ENCODE measurements around the gene G2E3.
"Not testable (repeated sequence)": the region's sequence is repeated elsewhere in the genome, so short reads cannot be mapped to it uniquely, and the experiment has no call there.

Gene G2E3

DNA sequence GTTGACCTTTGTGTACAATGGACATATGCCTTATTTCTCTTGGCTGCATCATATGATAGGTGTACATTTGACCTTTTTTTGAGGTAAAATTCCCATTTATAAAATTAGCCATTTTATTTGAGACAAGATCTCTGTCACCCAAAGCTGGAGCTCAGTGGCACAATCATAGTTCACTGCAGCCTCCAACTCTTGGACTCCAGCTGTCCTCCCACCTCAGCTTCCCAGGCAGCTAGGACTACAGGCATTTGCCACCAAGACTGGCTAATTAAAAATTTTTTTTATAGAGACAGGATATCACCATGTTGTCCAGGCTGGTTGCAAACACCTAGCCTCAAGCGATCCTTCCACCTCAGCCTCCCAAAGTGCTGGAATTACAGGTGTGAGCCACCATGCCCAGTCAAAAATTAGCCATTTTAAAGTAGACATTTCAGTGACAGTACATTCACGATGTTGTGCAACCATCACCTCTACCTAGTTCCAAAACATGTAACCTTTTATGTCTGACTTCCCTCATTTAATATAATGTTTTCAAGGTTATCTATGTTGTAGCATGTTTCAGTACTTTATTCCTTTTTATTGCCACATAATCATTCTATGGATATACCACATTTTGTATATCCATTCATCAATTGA is 5.4 kb downstream of the G2E3 start:
- no peak for DNase-seq

DNA sequence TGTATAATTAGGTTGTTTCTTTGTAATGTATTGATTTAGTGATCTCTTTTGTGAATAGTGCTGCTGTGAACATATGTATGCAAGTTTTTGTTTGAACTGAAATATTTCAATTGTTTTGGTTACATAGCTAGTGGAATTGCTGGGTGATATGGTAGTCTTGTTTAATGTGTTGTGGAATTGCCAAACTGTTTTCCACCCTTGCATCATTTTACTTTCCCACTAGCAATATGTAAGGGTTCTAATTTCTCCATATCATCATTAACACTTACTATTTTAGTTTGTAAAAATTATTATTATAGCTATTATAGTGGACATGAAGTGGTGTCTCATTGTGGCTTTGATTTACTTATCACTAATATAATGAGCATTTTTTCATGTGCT is 5.9 kb downstream of the G2E3 start:
- peak; percentile 8 for DNase-seq

DNA sequence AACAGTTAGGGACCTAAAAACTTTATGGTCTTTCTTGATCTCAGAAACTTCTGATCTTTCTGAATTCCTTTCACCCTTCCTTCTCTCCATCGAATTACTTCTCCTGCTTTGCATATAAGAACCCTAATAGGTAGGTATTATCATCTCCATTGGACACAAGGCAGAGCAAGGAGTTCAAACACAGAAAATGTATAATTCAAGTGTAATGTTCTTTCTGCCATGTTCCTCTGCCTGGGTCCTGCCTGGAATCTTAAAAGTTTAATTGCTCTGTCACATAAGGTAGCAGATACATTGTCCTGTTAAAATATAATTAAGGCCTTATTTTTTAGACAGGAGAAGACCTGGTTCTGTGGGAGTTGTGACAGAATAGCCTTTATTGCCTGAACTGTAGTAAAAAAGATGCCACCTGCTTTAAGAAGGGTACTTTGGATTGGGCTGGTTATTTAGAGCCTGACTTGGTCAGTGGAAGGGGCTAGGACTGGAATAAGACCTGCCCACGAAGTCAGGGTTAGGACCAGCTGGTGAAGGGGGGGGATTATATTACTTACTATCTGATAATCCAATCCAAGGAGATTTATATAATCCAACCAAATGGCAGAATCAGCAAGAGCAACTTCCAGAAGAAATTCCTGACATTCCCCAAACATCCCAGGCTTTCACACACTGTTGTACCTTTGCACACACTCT is 10.4 kb downstream of the G2E3 start:
- peak; percentile 29 for DNase-seq

DNA sequence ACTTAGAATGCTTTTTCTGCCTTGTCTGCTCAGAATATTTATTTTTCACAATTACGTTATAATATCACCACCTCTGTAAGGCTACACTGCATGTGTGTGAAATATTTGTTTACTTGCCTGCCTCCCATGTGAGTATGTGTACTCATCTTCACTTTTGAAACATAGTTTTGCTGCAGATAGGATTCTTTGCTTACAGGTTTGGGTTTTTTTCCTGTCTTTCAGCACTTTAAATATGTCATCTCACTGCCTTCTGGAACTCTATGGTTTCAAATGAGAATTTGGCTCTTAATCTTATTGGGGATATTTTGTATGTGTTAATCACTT is 10.9 kb downstream of the G2E3 start:
- peak; percentile 20 for DNase-seq

DNA sequence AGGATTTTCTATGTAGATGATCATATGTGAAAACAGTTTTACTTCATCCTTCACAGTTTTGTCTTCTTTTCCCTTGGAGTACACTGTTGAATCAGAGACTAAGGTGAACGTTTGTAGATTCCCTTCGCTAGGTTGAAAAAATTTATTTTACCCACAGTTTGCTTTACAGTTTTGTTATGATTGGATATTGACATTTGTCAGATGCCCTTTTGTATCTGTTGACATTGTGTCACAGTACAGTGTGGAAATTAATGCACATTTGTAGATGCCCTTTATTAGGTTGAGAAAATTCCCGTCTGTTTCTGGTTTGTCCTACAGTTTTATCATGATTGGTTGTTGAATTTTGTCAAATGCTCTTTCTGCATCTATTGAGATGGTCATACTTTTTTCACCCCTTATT is 13.3 kb downstream of the G2E3 start:
- no peak for DNase-seq

DNA sequence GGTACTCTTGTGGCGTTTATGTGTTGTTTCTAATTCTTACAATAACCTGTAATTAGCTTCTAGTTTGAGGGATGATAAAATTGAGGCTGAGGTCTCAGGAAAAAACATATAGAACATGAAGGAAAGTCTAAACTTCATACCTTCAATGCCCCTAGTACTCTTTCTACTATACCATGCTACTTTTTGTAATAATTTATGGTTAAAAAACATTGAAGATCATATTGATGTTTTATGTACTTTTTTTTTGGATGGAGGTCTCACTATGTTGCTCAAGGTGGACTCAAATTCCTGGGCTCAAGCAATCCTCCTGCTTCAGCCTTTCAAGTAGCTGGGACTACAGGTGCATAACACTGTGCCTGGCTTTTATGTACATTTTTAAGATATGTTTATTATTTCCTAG is 13.8 kb downstream of the G2E3 start:
- no peak for DNase-seq

DNA sequence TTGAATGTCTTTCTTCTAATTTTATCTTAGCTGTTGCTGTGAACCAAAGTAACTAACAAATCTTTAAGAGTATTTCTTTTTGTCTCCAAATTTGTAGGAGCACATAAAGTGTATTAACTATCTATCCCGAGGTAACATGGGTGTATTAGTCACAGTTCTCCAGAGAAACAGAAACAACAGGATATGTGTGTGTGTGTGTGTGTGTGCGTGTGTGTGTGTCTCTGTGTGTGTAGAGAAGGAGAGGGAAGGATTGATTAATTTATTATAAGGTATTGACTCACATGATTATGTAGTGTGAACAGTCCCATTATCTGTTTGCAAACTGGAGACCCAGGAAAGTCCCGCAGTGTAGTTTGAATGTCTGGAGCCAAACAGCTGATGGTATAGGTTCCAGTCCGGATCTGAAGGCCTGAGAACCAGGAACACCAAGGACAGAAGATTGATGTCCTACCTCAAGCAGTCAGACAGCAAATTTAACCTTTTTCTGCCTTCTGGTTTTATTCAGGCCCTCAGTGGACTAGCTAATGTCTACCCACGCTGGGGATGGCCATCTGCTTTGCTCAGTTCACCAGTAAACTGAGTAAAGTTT is 14.4 kb downstream of the G2E3 start:
- DNase-seq, result no peak

DNA sequence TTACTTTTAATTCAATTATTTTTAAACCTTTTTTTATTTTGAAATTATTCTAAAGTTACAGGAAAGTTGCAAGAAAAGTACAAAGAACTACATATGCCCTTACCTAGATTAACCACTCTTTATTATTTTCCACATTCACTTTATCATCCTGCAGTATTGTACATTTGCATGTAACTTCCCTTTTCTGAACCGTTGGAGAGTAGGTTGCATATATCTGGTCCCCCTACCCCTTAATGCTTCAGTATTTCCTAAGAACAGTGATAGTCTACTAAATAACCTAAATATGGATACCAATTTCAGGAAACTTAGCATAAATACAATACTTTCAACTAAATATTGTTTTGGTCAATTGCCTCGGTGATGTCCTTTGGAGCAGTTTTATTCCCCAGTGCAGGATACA is 15.0 kb downstream of the G2E3 start:
- DNase-seq, result peak; percentile 52

DNA sequence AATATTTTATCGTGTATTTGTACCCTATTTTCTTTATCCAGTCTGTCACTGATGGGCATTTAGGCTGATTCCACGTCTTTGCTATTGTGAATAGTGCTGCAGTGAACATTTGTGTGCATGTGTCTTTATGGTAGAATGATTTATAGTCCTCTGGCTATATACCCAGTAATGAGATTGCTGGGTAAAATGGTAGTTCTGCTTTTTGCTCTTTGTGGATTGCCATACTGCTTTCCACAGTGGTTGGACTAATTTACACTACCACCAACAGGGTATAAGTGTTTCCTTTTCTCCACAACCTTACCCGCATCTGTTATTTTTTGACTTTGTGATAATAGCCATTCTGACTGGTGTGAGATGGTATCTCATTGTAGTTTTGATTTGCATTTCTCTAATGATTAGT is 15.8 kb downstream of the G2E3 start:
- DNase-seq, result peak; percentile 70

DNA sequence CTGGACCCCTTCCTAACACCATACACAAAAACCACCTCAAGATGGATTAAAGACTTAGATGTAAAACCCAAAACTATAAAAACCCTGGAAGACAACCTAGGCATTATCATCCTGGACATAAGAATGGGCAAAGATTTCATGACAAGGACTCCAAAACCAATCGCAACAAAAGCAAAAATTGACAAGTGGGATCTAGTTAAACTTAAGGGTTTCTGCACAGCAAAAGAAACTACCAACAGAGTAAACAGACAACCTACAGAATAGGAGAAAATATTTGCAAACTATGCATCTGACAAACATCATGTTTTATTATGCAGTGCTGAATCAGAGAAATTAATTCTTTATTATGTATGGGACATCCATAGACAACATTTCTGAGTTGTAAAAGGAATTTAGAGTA is 17.4 kb downstream of the G2E3 start:
- not testable (repeated sequence) for DNase-seq

DNA sequence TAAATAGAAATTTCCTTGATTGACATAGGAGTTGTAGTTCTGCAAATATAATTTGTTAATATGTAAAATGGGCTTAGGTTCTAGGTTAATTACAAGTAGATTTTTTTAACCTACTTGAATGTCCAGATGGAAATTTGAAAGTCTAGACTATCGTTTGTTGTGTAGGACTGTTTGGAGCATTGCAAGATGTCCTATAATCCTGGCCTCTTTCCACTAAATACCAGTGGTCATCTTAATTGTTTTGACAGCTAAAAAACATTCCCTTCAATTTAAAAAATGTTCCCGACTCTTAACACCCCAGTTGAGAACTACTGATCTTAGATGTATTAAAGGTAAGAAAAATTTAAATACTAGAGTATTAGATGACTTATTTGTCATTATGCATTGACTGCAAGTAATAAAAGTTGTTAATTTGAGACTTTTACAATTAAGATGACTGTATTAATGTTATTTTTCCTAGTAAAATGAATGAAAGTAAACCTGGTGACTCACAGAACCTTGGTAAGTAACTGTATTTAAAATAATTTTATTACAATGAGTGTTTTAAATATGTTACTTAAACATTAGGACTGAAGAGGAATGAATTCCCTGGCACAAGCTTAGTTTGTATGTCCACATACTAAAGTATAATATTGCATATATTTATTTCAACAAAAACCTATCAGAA is 21.8 kb downstream of the G2E3 start:
- DNase-seq, result no peak

DNA sequence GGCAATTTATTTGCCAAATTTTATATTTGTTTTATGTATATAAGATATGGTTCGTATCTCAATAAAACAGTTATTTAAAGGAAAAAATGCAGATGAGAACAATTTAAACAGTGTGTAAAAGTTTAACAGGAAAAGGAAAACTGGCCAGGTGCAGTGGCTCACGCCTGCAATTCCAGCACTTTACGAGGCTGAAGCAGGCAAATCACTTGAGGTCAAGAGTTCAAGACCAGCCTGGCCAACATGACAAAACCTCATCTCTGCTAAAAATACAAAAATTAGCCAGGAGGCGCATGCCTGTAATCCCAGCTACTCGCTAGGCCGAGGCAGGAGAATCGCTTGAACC is 22.3 kb downstream of the G2E3 start:
- no peak for DNase-seq

DNA sequence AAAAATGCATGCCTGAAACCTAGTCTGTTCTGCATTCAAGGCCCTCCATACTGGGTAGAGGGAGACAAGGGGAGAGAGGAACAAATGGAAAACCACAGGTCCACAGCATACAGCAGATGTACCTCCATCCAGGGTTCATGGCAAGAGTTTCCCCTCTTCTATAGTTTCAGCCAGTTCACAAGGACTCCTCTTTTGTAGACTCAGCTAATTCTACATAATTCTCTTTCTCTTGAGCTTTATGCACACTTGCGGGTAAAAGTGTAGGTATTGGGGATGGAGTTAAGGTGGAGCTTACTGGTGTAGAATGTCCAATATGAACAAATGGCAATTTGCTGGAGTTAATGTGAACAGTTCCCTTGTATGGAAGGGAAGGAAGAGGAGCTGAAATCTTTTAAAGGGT is 23.4 kb downstream of the G2E3 start:
- no peak for DNase-seq

DNA sequence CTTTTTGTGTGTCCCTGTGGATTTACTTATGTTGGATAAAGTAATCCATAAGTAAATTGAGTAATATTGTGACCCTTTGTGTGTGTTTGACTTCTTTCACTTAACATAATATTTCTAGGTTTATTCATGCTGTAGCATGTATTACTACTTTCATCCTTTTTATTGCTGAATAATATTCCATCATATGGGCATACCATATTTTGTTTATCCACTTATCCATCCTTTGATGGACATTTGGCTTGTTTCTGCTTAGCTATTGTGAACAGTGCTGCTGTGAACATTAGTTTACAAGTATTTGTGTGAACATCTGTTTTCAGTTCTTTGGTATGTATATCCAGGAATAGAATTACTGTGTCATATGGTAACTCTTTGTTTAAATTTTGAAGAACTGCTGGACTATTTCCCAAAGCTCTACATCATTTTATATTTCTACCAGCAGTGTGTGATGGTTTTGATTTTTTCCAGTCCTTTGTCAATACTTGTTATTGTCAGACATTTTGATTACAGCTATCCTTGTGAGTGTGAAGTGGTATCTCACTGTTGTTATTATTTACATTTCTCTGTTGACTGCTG is 25.2 kb downstream of the G2E3 start:
- no peak for DNase-seq

DNA sequence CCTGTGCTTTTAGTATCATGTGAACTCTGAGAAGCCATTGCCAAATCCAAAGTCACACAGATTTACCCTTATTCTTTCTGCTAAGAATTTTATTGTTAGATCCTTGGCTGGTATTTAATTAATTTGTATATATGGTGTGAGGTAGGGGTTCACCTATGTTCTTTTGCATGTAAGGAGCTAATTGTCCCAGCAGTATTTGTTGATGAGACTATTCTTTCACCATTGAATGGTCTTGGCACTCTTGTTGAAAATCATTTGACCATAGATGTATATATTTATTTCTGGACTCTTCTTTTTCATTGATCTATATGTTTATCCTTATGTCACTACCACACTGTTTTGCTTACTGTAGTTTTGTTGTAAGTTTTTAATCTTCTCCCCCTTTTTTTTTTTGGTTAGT is 26.2 kb downstream of the G2E3 start:
- DNase-seq, result no peak

DNA sequence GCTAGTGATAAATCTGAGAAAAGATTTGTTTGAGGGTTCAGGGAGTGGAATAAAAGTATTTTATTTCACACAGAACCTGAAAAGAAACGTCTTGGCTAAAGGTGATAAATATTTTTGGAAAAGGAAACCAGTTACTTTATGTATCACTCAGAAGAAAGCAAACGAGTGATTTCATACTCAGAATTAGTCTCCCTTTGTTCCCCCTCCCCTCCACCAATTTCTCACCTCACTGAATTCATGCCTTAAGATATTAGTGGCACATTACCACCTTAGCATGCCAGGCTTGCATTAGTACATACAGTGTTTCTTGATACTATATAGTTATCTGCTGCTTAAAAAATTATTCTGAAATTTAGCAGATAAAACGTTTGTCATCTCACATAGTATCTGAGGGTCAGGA is 28.2 kb downstream of the G2E3 start:
- DNase-seq, result no peak

DNA sequence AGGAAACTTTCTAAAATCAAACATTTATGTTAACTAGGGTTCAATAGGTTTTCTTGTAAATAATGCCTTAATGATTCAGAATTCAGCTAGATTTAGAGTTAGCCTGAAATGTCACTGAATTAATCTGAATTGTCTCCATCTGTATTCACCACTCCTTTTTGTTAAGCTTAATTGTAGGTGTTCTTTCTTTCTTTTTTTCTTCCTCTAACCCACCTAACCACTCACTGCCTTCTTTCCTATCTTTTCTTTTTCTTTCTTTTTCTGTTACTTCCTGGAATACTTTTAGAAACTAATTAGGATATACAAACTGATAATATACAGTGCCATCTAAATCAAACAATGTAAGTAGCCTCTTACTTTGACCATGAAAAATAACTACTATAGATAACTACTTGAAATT is 29.9 kb downstream of the G2E3 start:
- DNase-seq, result no peak

DNA sequence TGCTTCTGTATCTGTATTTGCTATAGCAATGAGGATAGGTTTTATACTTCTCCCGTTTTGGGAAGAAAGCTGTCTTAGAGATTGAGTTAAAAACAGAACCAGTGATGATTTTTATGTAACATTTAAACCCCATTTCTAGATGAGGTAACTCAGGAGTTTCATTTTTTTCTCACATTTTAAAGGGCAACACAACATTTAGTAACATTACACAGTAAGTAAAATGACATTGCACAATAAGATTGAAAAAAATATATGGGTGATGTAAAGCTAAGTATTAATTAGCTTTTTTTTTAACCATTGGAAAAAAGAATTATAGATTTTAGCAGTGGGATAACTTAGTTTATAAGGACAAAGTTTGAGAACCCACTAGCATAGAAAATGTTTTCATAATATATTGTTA is 38.0 kb downstream of the G2E3 start:
- peak; percentile 15 for DNase-seq

DNA sequence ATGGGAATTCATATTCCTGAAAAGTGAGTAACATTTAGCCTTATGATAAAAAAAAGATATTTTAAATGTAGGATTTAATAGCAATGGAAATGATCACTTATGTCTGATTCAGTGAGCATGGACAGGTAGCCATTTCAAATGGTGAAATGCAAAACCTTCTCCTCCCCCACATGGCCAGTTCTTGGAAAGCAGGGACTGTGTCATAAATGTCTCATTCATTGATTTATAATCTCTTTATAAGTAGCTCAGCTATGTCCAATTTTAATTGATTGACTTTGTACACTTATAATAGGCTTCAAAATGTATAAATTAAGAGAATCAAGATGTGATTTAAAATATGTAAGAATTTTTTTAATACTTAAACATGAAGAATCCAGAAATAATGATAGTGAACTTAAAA is 38.5 kb downstream of the G2E3 start:
- DNase-seq, result peak; percentile 43

DNA sequence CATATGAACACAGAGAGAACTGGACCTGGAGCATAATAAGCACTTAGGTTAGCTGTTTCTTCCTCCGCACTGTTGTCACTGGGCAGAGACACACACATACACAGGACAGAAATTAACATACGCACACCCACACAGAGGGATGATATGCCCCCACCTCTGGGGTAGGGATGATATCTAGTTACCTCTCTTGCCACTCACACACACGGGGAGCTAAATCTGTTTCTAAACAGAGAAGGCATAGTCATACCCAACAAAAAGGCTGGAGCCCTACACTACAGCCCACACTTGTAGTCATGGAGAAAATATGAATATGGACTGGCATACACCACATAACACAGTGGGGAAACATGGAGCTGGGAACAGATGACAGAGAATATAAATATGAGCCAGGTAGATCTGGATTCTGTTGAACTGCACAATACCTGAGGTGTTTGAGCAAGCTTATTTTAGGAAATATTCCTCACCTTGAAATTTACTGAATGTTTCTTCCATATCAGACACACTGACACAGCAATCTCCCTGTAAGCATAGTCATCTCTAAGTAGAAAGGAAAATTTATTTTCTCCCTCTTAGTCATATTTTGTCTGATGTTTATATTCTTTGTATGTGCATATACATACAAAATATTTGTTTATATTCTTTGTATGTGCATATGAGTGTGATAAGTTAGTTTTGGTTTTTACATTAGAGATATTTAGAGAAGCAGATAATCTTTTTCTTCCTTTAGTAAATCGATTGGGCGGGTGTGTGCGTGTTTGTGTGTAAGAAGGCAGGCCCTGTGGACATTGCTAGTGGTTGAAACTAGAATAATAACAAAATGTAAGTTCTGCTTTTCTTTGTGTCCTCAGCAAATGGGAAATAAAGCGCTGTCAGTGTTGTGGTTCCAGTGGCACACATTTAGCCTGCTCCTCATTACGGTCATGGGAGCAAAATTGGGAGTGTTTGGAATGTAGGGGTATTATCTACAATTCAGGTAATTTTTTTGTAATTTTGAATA is 42.3 kb downstream of the G2E3 start:
- DNase-seq, result no peak

DNA sequence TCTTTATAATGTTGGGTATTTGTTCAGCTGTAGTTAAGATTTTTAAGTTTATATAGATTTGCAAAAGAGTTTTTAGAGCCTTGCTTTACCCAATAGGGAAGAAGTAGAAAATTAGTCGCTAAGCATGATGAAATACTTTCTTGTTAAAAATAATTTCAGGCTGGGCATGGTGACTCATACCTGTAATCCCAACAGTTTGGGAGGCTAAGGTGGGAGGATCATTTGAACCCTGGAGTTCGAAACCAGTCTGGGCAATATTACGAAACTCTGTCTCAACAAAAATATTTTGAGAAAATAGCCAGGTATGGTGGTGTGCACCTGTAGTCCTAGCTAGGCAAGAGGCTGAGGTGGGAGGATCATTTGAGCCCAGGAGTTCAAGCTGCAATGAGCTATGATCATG is 44.4 kb downstream of the G2E3 start:
- DNase-seq, result no peak

DNA sequence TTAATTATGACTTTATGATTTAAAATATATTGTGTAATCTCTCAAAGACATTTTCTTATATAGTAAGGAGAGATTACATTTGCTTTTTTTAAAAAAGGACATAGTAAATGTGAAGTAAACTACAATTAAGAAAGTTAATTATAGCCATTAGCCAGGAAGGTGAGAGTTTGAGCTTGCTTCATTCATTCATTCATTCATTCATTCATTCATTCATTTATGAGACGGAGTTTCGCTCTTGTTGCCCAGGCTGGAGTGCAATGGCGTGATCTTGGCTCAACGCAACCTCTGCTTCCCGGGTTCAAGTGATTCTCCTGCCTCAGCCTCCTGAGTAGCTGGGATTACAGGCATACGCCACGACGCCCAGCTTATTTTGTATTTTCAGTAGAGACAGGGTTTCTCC is 45.7 kb downstream of the G2E3 start:
- not testable (repeated sequence) for DNase-seq

Measured in OCI-M1 (cell line).